GM23338 (cell line): ENCODE results near the gene CELF2. TPM values are rescaled to one million over a fixed set of nuclear protein-coding genes. Genes with fewer than 3 reads are reported as not detected.

Experiments
- ATAC-seq: fragments of 200-7000 bp; cut with Tn5 transposase; 3 replicates; pipeline ENCODE4 v1.9.1; 2020
- DNase-seq: peaks from one replicate; pipeline ENCODE4 v3.0.0-alpha.2; 2015; ENCODE audit warnings: low spot score
- H2AFZ ChIP-seq: fragments of 200-600 bp; sonication (generic); 2 replicates; pipeline ENCODE4 v1.8.0; 2016; ENCODE audit warnings: antibody characterized with exemption, mild to moderate bottlenecking, moderate library complexity
- H3F3A ChIP-seq: fragments of 200-600 bp; sonication (generic); replicated peaks from 2 replicates; pipeline ENCODE4 v1.8.0; 2017; ENCODE audit warnings: antibody characterized with exemption, mixed run types, low read depth
- H3K27ac ChIP-seq: fragments of 200-600 bp; sonication (generic); 2 replicates; pipeline ENCODE4 v1.6.1; 2016; ENCODE audit warnings: low read depth
- H3K27me3 ChIP-seq: fragments of 200-600 bp; sonication (generic); 2 replicates; pipeline ENCODE4 v1.8.0; 2016; ENCODE audit warnings: mild to moderate bottlenecking, mixed run types, moderate library complexity; ENCODE audit not compliant: insufficient read depth
- H3K36me3 ChIP-seq: fragments of 200-600 bp; sonication (generic); 2 replicates; pipeline ENCODE4 v1.8.0; 2016; ENCODE audit warnings: mild to moderate bottlenecking; ENCODE audit not compliant: insufficient read depth
- H3K4me1 ChIP-seq: fragments of 200-600 bp; sonication (generic); 2 replicates; pipeline ENCODE4 v1.8.0; 2016; ENCODE audit warnings: mild to moderate bottlenecking, moderate library complexity; ENCODE audit not compliant: insufficient read depth
- H3K4me2 ChIP-seq: fragments of 200-600 bp; sonication (generic); 2 replicates; pipeline ENCODE4 v1.7.1; 2017; ENCODE audit warnings: mixed run types
- H3K4me3 ChIP-seq: fragments of 200-600 bp; sonication (generic); 2 replicates; pipeline ENCODE4 v1.6.1; 2016; ENCODE audit warnings: mixed run types
- H3K79me2 ChIP-seq: fragments of 200-600 bp; sonication (generic); replicated peaks from 2 replicates; pipeline ENCODE4 v1.8.0; 2017; ENCODE audit warnings: mild to moderate bottlenecking; ENCODE audit not compliant: insufficient read depth
- H3K9me2 ChIP-seq: fragments of 200-600 bp; sonication (generic); 2 replicates; pipeline ENCODE4 v1.8.0; 2017; ENCODE audit not compliant: insufficient read depth
- H4K20me1 ChIP-seq: fragments of 200-600 bp; sonication (generic); replicated peaks from 2 replicates; pipeline ENCODE4 v1.8.0; 2017; ENCODE audit warnings: mild to moderate bottlenecking; ENCODE audit not compliant: insufficient read depth
- H3K27ac Mint-ChIP-seq: 2 replicates; pipeline ENCODE4 v1.8.0; 2020; ENCODE audit warnings: inconsistent platforms, mild to moderate bottlenecking, moderate library complexity, mixed read lengths
- H3K27me3 Mint-ChIP-seq: 3 replicates; pipeline ENCODE4 v1.8.0; 2022; ENCODE audit warnings: low read depth, mild to moderate bottlenecking, moderate library complexity, mixed read lengths, inconsistent platforms; ENCODE audit not compliant: insufficient read depth, poor library complexity
- H3K36me3 Mint-ChIP-seq: 3 replicates; pipeline ENCODE4 v1.8.0; 2021; ENCODE audit warnings: low read depth, mild to moderate bottlenecking, inconsistent platforms, moderate library complexity, mixed read lengths
- H3K4me1 Mint-ChIP-seq: 3 replicates; pipeline ENCODE4 v1.8.0; 2020; ENCODE audit warnings: mild to moderate bottlenecking, inconsistent platforms, mixed read lengths
- H3K4me3 Mint-ChIP-seq: 3 replicates; pipeline ENCODE4 v1.8.0; 2021; ENCODE audit warnings: moderate library complexity, mild to moderate bottlenecking, inconsistent platforms, mixed read lengths
- H3K9me3 Mint-ChIP-seq: 3 replicates; pipeline ENCODE4 v1.8.0; 2020; ENCODE audit warnings: moderate library complexity, mild to moderate bottlenecking, inconsistent platforms, mixed read lengths
- CREB1 ChIP-seq: fragments of 250-450 bp; sonication (Bioruptor Pico); IDR thresholded peaks from 2 replicates; pipeline ENCODE4 v1.5.0; 2020; ENCODE audit warnings: low read depth, mild to moderate bottlenecking, moderate library complexity
- CTCF ChIP-seq, 2 experiments: fragments of 200-600 bp in 1 of 2; sonication (generic) in 1 of 2; conservative IDR thresholded peaks; 2 replicates each; pipeline versions ENCODE4 v1.5.1 to v1.6.1; 2016 to 2017; ENCODE audit warnings: antibody characterized with exemption in 2 of 2, low read depth in 2 of 2, mild to moderate bottlenecking in 2 of 2, moderate library complexity in 1 of 2
- EZH2phosphoT487 ChIP-seq: fragments of 200-600 bp; sonication (generic); IDR thresholded peaks from one replicate; pipeline ENCODE4 v1.8.1; 2018; ENCODE audit warnings: antibody characterized with exemption; ENCODE audit not compliant: unreplicated experiment
- JUNB ChIP-seq: IDR thresholded peaks from one replicate; pipeline ENCODE4 v1.6.1; 2016; ENCODE audit warnings: antibody characterized with exemption; ENCODE audit not compliant: unreplicated experiment
- POLR2AphosphoS5 ChIP-seq: IDR thresholded peaks from 2 replicates; pipeline ENCODE4 v1.6.1; 2016; ENCODE audit warnings: antibody characterized with exemption, low read depth
- STAT1 ChIP-seq: IDR thresholded peaks from one replicate; pipeline ENCODE4 v1.6.1; 2016; ENCODE audit warnings: antibody characterized with exemption; ENCODE audit not compliant: unreplicated experiment
- ZNF114 ChIP-seq: fragments of 250-450 bp; sonication (Bioruptor Pico); IDR thresholded peaks from 2 replicates; pipeline ENCODE4 v1.5.0; 2020; ENCODE audit warnings: mild to moderate bottlenecking, moderate library complexity
- polyA plus RNA-seq: library from polyadenylated mRNA; unstranded; fragments of >200 nt; fragmentation: Nextera tagmentation; extraction: Ambion mirVana; gene quantifications from 2 replicates; pipeline ENCODE4 v1.2.1, GENCODE V29; 2016
- total RNA-seq: library from RNA; depleted of rRNA; stranded (reverse); fragments of >200 nt; shearing (Covaris generic); gene quantifications from 2 replicates; pipeline ENCODE4 v1.2.3, GENCODE V29; 2014

The CELF2 gene
- total and polyA plus RNA-seq, 2 experiments from 2014 or later, result 18.1 to 22.5 TPM

GRCh38 chr10:11141571-11142091 lies 124.0 kb downstream of the CELF2 start (continued):
- TF ChIP-seq CTCF (conservative IDR thresholded peaks at IDR 0.05; ENCODE audit: low read depth in 2 of 2) (no peak), EZH2phosphoT487 (no peak), CREB1 (CRISPR knock-in tag) (no peak)

- Histone ChIP-seq H3K79me2 (no peaks in the 10 kb centered on the region), H3K27ac (no peak overlapping the region), H3K36me3 (no peaks in the 10 kb centered on the region), H2AFZ (no peak overlapping the region), H3F3A (peaks cover 7% of the 10 kb centered on the region), H3K4me1 (peaks cover 42% of the 10 kb centered on the region), H3K4me2 (0 out of 2 replicates have a peak overlapping the region, but pooled peaks have one; percentile 18), H4K20me1 (no peaks in the 10 kb centered on the region), H3K9me2 (no peaks in the 10 kb centered on the region), H3K4me3 (no peak overlapping the region), H3K27me3 (no peaks in the 10 kb centered on the region)
- Mint-ChIP-seq H3K27ac (no peak overlapping the region), H3K4me1 (peaks cover 46% of the 10 kb centered on the region), H3K9me3 (no peaks in the 10 kb centered on the region), H3K4me3 (no peak overlapping the region), H3K36me3 (peaks cover 4% of the 10 kb centered on the region; the same call in 1 of the 3 replicates), H3K27me3 (no peaks in the 10 kb centered on the region)
- TF ChIP-seq CTCF (conservative IDR thresholded peaks at IDR 0.05; ENCODE audit: low read depth in 2 of 2) (peak; percentile 11 to 43; a peak in 2 of 4 replicates), EZH2phosphoT487 (no peak)
- no peak for DNase-seq
- ATAC-seq, result no peak
Measured at GRCh38 chr10:11142777-11143176, 125.1 kb downstream of the CELF2 start.

DNA sequence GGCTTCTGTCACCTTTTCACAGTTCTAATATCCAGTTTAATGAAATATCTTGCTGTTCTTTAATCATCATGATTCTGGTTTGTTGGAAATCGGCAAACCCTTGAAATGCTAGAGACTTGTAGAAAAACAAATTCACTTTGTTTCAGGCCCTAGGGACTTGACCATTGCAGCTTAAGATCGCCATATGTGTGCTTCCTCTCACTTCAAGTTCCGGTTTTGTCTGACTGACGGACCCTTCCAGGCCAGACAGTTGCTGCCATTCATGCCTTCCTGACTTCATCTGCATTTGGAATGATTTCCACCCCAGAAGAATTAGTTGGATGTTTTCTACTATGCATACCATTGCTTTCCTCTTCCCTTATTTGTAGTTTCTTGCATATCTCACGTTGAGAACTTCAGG lies 125.6 kb downstream of the CELF2 start:
- no peaks in the 10 kb centered on the region for H3K36me3 ChIP-seq
- no peak overlapping the region for H3K27ac ChIP-seq
- no peak for ATAC-seq
- no peak overlapping the region for H3K4me3 ChIP-seq
- no peaks in the 10 kb centered on the region for H3K79me2 ChIP-seq
- H4K20me1 ChIP-seq, result no peaks in the 10 kb centered on the region
- H3K4me3 Mint-ChIP-seq, result no peak overlapping the region
- H3K9me2 ChIP-seq, result no peaks in the 10 kb centered on the region
- H3F3A ChIP-seq, result peaks cover 7% of the 10 kb centered on the region
- peaks cover 4% of the 10 kb centered on the region; the same call in 1 of the 3 replicates for H3K36me3 Mint-ChIP-seq
- peaks cover 47% of the 10 kb centered on the region for H3K4me1 ChIP-seq
- DNase-seq, result no peak
- H2AFZ ChIP-seq, result no peak overlapping the region
- no peak overlapping the region for H3K27ac Mint-ChIP-seq
- H3K27me3 ChIP-seq, result no peaks in the 10 kb centered on the region
- H3K27me3 Mint-ChIP-seq, result no peaks in the 10 kb centered on the region
- TF ChIP-seq STAT1, result no peak
- TF ChIP-seq ZNF114, result no peak
- no peak for TF ChIP-seq JUNB
- no peak for TF ChIP-seq CTCF (conservative IDR thresholded peaks at IDR 0.05; ENCODE audit: low read depth in 2 of 2)
- TF ChIP-seq POLR2AphosphoS5, result no peak
- H3K4me1 Mint-ChIP-seq, result peaks cover 51% of the 10 kb centered on the region
- 0 out of 2 replicates have a peak overlapping the region, but pooled peaks have one; percentile 18 for H3K4me2 ChIP-seq
- no peaks in the 10 kb centered on the region for H3K9me3 Mint-ChIP-seq
